AG10803 (cell line): ENCODE data around the gene VSNL1.

Experiments used
- DNase-seq: peaks from one replicate; pipeline ENCODE4 v3.0.0; 2010; ENCODE audit warnings: low read depth
- H3K4me3 ChIP-seq: 2 replicates; pipeline ENCODE4 v1.5.1; 2011; ENCODE audit warnings: mild to moderate bottlenecking, low read length, control low read depth
- CTCF ChIP-seq: conservative IDR thresholded peaks from 2 replicates; pipeline ENCODE4 v1.5.1; 2011; ENCODE audit warnings: mild to moderate bottlenecking, low read length, control low read depth, inconsistent platforms

Gene VSNL1

DNA sequence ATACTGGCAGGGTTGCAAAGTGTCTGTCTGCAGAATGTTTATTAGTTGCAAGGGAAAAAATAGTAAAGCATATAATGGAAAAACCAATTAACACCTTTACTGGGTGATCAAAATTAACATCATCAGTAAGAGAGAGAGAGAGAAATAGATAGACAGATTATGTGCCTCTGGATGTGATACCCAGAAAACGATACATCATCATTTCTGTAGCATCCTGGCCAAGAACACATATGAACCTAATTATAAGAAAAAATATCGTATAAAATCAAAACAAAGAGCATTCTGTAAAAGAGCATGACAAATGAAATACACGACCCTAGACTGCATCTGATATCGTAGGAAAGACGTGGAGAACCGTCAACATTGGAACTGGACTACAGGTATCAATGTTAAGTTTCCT is 148.5 kb downstream of the VSNL1 start:
- no peak overlapping the region for H3K4me3 ChIP-seq
- no peak for DNase-seq
- TF ChIP-seq CTCF = no peak

- no peak overlapping the region for H3K4me3 ChIP-seq
- DNase-seq = no peak
- no peak for TF ChIP-seq CTCF
Measured at GRCh38 chr2:17690776-17691175, 150.3 kb downstream of the VSNL1 start.
